RWPE1 (cell line): ENCODE data around the gene SLC28A1.

Source experiments
- CTCF ChIA-PET: fragments of 350-600 bp; sonication (Branson Sonifier 250); formaldehyde crosslinking; extraction: SDS; loops from one replicate; lab custom pipeline; 2021; lab: Yijun Ruan, JAX
- POLR2A ChIA-PET: fragments of 400-600 bp; formaldehyde crosslinking; extraction: SDS; loops from one replicate; lab custom pipeline; 2020; ENCODE audit warnings: antibody characterized with exemption; ENCODE audit not compliant: low non-redundant PET; lab: Yijun Ruan, JAX
- DNase-seq: peaks from one replicate; pipeline ENCODE4 v3.0.0; 2012; ENCODE audit warnings: low spot score
- H3K27ac ChIP-seq: fragments of 450-650 bp; 2 replicates; pipeline ENCODE4 v1.5.1; 2017
- CTCF ChIP-seq: fragments of 450-650 bp; conservative IDR thresholded peaks from 2 replicates; pipeline ENCODE4 v1.5.1; 2017; ENCODE audit warnings: low read depth, mild to moderate bottlenecking

The SLC28A1 gene

GRCh38 chr15:84950570-84951111 lies 66.2 kb downstream of the SLC28A1 start:
- DNase-seq: no peak
- ChIA-PET CTCF (interaction anchor here (0.7 kb wide), 1 partner anchor 365 kb away, joined by 3 read pairs; no protein-coding TSS in a partner anchor), POLR2A (no interaction called here)
- no peak overlapping the region for H3K27ac ChIP-seq
- TF ChIP-seq CTCF: no peak

DNA sequence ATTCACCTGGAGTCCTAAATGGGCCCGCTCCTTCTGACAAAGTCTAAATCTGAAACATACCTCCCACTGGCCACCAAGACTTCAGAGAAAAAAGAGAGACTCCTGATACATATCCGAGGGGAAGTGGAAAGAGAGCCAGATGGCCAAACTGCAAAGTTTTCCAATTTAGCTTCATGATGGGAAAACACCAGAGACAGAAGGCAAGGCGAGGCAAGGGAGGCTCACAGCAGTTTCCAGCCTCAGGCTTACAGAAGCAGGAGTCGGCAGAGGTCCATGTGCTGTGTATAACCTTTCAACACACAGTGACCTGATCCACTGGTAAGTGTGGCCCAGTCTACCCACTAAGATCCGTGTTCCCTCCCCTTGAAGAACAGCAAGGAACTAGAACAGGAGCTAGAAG lies 67.3 kb downstream of the SLC28A1 start:
- DNase-seq: no peak
- ChIA-PET CTCF (interaction anchor here (0.6 kb wide), 1 partner anchor 365 kb away, joined by 4 read pairs; no protein-coding TSS in a partner anchor), POLR2A (no interaction called here)
- TF ChIP-seq CTCF: no peak
- H3K27ac ChIP-seq: no peak overlapping the region

DNA sequence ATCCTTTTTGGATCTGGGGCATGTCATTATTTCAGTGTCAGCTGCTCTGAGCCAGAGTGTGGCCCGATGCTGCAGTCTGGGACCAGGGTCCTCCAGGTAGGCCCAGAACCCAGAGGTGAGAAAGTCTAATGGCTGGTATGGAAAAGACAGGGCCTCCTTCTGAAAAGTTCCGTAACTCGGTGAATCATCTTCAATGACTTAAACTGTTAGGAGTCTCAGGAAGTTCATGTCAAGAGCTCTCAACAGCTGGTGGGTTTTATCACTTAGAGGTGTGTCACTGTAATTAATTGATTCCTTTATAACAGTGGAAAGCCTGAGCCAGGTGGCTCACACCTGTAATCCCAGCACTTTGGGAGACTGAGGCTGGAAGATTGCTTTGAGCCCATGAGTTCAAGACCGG lies 68.7 kb downstream of the SLC28A1 start:
- no peak for DNase-seq
- TF ChIP-seq CTCF: no peak
- CTCF ChIA-PET: interaction anchor here (0.8 kb wide), 1 partner anchor 91 kb away, joined by 4 read pairs; no protein-coding TSS in a partner anchor
- H3K27ac ChIP-seq: no peak overlapping the region
- POLR2A ChIA-PET: no interaction called here

- CTCF ChIA-PET: interaction anchor here (0.6 to 1.0 kb wide), 2 partner anchors 90 to 183 kb away, joined by 3 to 4 read pairs; no protein-coding TSS in a partner anchor
- DNase-seq: no peak
- H3K27ac ChIP-seq: no peak overlapping the region
- TF ChIP-seq CTCF: no peak
- POLR2A ChIA-PET: no interaction called here
Observed at GRCh38 chr15:84953726-84954125, 69.3 kb downstream of the SLC28A1 start.

GRCh38 chr15:84955089-84955848 lies 70.8 kb downstream of the SLC28A1 start:
- ChIA-PET POLR2A (no interaction called here), CTCF (interaction anchor here (0.6 to 1.4 kb wide), 17 partner anchors 16 to 367 kb away, joined by 3 to 19 read pairs (median 4); no protein-coding TSS in a partner anchor)
- TF ChIP-seq CTCF: peak; percentile 89
- DNase-seq: peak; percentile 74
- no peak overlapping the region for H3K27ac ChIP-seq

DNA sequence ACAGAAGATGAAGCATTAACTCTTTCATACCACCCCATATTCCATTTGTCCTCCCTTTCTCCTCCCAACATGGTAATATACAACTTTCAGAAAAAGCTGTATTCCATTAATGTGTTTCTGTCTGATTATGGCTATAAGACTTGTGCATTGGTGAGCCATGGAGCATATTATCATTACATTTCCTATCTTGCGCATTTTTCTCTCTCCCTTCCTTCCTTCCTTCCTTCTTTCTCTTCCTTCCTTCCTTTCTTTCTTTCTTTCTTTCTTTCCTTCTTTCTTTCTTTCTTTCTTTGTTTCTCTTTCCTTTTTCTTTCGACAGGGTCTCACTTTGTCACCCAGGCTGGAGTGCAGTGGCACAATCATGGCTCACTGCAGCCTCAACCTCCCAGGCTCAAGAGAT lies 71.7 kb downstream of the SLC28A1 start:
- POLR2A ChIA-PET: no interaction called here
- TF ChIP-seq CTCF: no peak

More for the DNA sequence above, 71.7 kb downstream of the SLC28A1 start:
- H3K27ac ChIP-seq: no peak overlapping the region
- CTCF ChIA-PET: interaction anchor here (1.1 to 1.4 kb wide), 2 partner anchors 49 to 88 kb away, joined by 5 to 6 read pairs; no protein-coding TSS in a partner anchor
- no peak for DNase-seq
